Adrenal gland (tissue), 5 donors: ENCODE results near the gene TCF19.

Experiments used
- POLR2A ChIP-seq, 2 donors: fragments of 450-650 bp; IDR thresholded peaks; one replicate each; pipeline ENCODE4 v1.6.1; 2017; ENCODE audit warnings: antibody characterized with exemption in 2 of 2, mild to moderate bottlenecking in 2 of 2, moderate library complexity in 1 of 2
- TF ChIP-seq, protein P1 (sequence below), 6 experiments: fragments of 450-650 bp in 4 of 6; fragments of 200-600 bp in 2 of 6; sonication (generic) in 1 of 6; IDR thresholded peaks; 1 replicate in 5 of 6; 2 replicates in 1 of 6; pipeline versions ENCODE4 v1.5.1 to v1.8.0; 2016 to 2021; ENCODE audit warnings: antibody characterized with exemption in 6 of 6, mild to moderate bottlenecking in 2 of 6, moderate library complexity in 1 of 6
- donor health status: DM: no; HTN: no; CAD: no.

DNA sequence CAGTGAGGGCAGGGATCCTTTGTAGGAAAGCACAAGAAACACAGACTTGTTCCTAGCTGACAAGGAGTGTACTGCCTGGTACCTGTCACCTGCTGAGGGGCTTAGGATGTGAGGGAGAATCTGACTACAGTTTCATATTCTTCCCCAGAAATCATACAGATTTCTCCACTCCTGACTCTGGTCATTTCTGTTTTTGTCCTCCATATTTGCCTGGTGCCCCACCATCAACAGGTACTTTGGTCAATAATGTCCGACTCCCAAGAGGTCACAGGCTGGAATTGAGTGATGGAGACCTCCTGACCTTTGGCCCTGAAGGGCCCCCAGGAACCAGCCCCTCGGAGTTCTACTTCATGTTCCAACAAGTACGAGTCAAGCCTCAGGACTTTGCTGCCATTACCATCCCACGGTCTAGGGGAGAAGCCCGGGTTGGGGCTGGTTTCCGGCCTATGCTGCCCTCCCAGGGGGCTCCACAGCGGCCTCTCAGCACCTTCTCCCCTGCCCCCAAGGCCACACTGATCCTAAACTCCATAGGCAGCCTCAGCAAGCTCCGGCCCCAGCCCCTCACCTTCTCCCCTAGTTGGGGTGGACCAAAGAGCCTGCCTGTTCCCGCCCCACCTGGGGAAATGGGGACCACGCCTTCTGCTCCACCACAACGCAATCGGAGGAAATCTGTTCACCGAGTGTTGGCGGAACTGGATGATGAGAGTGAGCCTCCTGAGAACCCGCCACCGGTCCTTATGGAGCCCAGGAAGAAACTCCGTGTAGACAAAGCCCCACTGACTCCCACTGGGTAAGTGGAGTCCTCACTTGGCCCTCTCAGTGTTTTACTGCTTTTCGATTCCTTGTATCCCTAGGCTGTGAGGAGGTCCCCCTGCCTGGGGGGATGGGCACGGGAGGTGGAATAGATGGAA lies 3.1 kb downstream of the TCF19 start:
- TF ChIP-seq, protein P1, sequence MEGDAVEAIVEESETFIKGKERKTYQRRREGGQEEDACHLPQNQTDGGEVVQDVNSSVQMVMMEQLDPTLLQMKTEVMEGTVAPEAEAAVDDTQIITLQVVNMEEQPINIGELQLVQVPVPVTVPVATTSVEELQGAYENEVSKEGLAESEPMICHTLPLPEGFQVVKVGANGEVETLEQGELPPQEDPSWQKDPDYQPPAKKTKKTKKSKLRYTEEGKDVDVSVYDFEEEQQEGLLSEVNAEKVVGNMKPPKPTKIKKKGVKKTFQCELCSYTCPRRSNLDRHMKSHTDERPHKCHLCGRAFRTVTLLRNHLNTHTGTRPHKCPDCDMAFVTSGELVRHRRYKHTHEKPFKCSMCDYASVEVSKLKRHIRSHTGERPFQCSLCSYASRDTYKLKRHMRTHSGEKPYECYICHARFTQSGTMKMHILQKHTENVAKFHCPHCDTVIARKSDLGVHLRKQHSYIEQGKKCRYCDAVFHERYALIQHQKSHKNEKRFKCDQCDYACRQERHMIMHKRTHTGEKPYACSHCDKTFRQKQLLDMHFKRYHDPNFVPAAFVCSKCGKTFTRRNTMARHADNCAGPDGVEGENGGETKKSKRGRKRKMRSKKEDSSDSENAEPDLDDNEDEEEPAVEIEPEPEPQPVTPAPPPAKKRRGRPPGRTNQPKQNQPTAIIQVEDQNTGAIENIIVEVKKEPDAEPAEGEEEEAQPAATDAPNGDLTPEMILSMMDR (IDR thresholded peaks at IDR 0.05): no peak
- TF ChIP-seq POLR2A (IDR thresholded peaks at IDR 0.05): no peak
